Limb (tissue), 2 donors: ENCODE results near the gene INSL4.

ENCODE experiments used
- DNase-seq, 2 donors: peaks; one replicate each; pipeline ENCODE4 v3.0.0-alpha.2; 2016; ENCODE audit errors: extremely low spot score in 2 of 2

The INSL4 gene

GRCh38 chr9:5231212-5231611, at the start of gene INSL4:
Gene INSL4 (plus strand): TSS chr9:5231419. CDS start chr9:5231524, 105 bp downstream.
- no peak for DNase-seq

DNA sequence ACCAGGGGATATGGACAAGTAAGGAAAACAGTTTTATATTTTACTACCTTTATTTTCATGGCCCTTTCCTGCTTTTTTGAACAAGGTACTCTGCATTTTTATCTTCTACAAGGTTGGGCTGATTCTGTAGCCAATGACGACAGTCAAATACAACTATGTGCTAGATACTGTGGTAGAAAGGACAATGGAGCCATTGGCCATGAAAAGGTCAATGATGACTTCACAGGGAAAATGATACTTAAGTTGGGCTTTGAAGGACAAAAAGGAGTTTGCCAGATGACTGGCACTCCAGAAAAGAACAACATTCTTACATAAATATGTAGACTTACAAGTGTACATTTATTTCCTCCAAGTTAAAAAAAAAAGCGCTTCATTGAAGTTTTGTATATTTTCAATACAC, 46.4 kb upstream of the INSL4 start:
- no peak for DNase-seq

DNA sequence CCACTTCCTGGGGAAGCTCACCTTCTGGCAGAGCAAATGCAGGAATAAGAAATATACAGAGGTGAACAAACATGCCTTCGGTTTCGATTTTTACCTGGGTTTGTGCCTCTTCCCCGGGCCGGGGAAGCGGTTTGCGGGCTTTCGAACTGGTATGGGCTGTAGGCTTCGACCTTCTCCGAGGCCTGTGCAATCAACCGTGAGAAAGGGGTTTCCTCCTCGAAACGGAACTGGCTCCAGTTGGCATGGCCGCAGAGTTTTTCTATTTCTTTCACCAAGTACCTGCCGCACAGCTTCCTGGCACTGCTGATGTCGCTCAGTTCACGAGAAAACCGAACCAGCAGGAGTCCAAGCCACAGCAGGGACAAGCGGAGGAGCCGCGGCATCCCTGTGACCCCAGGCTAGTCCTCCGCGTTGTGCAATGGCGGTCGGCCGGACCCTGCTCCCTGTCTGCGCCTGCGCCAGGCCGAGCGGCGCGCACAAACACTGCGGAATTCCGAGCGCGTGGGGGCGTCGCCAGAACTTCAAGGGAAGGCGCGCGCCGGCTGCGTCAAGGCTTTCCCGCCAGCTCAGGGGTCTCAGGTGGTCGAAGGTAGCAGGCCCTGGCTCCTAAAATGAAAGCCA, 45.9 kb upstream of the INSL4 start, which contains the start of gene INSL6:
INSL6 (minus strand) TSS at position 420 of the 621 bp plus-strand sequence; CDS start at position 383, 37 bp downstream.
- DNase-seq, result no peak

GRCh38 chr9:5186416-5187169, 44.6 kb upstream of the INSL4 start:
- DNase-seq, result peak; percentile 45 to 58

DNA sequence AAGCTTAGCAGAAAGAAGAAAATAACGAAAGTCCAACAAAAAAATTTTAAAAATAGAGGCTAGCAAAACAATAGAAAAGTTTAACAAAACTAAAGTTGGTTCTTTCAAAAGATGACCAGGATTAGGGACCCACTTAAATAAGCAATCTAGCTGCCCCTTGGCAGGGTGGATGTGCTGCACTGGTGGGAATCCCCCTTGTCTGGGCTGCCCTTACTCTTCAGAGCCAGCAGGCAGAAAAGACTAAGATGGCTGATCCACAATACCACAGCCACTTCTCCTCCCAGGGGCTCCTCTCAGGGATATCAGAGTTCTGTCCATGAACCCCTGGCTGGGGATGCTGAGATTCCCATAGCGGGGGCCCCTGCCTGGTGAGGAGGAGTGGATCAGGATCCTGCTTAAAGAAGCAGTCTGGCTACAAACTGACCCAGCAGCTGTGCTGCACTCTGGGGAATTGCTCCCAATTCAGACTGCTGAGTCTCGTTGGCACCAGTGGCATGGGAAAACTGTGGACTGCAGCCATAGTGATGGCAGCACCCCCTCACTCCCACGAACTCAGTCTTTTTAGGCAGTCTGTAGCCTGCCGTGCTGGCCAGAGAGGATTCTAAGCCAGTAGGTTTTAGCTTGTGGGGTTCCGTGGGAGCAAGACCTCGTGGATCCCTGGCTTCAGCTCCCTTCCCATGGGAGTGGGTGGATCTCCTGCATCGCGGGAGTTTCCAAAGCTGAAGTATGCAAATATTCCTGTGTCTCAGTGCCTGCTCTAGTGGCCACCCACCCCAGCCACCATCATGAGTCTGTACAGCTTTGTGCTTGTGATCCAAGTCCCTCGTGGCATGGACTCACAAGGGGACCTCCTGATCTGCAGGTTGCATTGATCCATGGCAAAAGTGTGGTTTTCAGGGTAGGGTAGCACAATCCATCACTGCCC, 42.9 kb upstream of the INSL4 start:
- DNase-seq, result no peak

DNA sequence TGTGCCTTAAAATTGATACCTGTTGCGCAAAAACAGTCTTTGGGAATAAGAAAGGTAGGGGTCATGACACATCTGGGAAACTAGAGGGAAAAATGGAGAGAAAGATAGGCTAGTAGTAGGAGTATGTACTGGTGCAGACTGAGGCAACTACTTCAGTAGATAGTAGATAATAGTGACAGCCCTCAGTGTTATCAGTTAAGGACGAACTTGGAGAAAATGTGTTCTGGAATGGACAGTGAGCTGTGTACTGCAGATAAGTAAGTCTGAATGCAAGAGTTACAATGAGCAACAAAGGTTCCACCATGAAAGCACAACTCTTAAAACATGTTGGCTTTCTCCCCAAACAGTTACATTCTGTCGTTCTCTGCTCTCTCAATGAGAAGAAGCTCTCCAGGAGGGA, 39.2 kb upstream of the INSL4 start:
- no peak for DNase-seq

DNA sequence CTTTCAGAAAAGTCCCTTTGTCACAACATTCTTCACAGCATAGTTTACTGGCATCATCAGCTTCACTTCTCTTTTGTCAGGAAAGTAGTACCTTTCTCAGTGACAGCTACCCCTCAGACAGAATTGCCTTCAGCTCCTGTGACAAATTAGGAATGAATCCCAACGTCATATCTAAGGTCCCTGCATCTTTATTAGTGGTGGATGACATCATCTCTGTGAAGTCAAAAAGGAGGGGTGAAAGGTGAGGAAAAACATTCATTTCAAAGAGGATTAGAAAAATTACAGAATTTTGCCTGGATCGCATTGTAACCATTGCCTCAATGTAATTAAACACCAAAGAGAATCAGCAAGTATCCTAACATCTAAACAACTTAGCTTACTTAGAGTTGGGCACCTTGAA, 37.9 kb upstream of the INSL4 start:
- no peak for DNase-seq

- DNase-seq, result no peak
These were observed 35.8 kb upstream of the INSL4 start for GRCh38 chr9:5195463-5195862.

- DNase-seq, result no peak
These were observed 26.1 kb upstream of the INSL4 start for GRCh38 chr9:5205071-5205470.

GRCh38 chr9:5230554-5230953, 665 bp upstream of the INSL4 start:
- DNase-seq, result no peak

DNA sequence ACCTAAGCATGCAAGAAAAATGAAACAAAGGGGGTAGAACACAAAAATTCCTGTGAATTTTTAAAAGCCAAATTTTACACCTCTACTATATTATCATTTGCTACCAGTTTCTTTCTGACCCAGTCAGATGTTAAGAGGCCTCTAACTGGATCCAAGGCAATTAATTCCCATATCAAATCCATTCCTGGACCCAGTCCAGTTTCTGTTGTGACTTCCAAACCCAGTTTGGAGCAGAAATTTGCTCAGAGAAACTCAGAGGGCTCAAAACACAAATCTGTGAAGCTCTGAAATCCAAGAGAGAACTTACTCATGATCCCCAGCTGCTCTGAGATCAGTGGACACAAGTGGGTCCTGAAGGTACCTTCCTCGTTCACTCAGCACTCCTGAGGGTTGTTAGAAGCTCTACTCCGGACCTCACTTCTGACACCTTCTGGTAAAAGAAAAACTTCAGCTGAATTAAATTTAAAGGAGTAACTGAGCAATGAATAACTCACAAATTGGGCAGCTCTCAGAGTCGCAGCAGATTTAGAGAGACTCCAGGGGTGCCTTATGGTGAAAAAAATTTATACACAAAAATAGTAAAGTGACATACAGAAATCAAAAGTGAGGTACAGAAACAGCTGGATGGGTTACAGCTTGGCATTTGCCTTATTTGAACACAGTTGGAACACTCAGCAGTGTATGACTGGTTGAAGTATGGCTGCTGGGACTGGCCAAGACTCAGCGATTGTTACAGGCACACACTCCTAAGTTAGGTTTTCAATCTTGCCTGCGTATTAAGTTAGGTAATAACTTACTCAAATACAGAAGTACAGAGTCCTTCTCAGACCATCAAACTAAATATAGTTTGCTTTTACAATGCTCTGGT, 32.4 kb downstream of the INSL4 start:
- no peak for DNase-seq

DNA sequence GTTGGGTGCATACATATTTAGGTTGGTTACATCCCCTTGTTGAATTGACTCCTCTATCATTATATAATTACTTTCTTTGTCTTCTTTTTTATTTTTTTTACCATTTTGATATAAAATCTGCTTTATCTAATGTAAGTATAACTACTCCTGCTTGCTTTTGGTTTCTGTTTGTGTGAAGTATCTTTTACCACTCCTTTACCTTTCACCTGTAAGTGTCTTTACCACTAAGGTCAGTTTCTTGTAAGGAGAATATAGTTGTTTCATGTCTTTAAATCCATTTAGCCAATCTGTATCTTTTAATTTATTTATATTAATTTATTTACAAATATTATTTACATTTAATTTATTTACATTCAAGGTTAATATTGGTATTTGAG, 33.0 kb downstream of the INSL4 start:
- DNase-seq, result no peak

- no peak for DNase-seq
These were observed 34.7 kb downstream of the INSL4 start for GRCh38 chr9:5265939-5266338.

GRCh38 chr9:5269249-5269715, 38.1 kb downstream of the INSL4 start:
- DNase-seq, result no peak

DNA sequence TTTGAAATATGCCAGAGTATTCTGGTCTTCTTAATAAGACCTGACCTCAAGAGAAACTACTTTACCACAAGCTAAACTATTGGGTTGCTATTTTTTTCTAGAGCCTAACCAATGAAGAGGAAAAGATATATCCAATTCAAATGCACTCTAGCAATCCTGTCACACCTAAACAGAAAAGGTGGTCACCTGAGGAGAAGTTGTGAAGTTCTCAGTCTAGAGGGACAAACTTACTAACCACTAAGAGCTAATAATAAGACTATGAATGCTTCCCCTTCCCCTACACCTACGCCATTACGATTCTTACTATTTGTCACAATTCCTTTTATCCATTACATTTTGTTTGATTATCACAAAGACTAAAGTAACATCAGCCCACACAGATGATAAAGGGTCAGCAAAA, 43.6 kb downstream of the INSL4 start:
- no peak for DNase-seq

DNA sequence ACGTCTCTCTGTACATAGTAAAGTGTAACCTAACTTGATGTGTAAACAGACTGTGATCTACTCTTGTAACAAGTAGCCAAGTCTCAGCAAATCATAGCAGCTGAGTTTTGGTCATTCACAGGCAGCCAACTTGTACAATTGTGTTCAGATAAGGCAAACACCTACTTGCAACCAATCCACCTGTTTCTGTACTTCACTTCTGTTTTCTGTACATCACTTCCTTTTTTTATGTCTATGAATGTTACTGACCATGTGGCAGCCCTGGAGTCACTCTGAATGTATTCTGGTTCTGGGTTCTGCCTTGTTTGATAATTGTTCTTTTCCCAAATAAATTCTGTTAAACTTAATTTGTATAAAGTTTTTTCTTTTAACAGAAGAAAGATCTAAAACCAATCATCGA, 47.3 kb downstream of the INSL4 start:
- no peak for DNase-seq
